ENCODE results near the gene ZSCAN2.
A peak's percentile ranks its signal among the peaks of the same experiment; 100 is the strongest.
"Not testable (repeated sequence)": the region's sequence is repeated elsewhere in the genome, so short reads cannot be mapped to it uniquely, and the experiment has no call there.

ZSCAN2 gene

DNA sequence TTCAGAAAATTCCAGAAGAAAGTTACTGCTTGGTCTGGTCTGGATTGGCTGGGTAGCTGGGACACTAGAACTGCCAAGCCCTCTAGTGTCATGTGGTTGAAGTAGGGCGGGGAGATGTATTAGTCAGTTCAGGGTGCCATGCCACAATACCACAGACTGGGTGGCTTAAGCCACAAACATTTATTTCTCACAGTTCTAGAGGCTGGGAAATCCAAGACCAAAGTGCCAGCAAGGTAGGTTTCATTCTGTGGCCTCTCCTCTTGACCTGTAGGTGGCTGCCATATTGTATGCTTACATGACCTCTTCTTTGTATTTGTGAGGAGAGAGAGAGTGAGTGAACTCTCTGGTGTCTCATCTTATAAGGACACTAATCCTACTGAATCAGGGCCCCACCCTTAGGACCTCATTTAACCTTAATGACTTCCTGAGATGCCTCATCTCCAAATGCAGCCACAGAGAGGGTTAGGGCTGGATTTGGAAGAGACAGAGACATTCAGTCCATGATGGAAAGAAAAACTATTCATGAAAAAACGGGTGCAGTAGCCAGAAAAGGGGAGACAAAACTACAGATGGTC, 18.1 kb upstream of the ZSCAN2 start:
- Histone ChIP-seq H3K9me3 (ENCODE audit: control insufficient read depth, low read depth, low read length) (no peaks in the 10 kb centered on the region), H3K4me1 (ENCODE audit: control insufficient read depth, low read depth, low read length) (peaks cover 6% of the 10 kb centered on the region), H3K36me3 (ENCODE audit: control insufficient read depth, low read depth, low read length) (no peaks in the 10 kb centered on the region), H3K27ac (ENCODE audit: low read length) (no peak overlapping the region), H3K9ac (ENCODE audit: low read length) (no peak overlapping the region), H3K27me3 (ENCODE audit: control insufficient read depth, insufficient read depth, low read length) (peaks cover 4% of the 10 kb centered on the region), H3K4me3 (ENCODE audit: low read length) (no peak overlapping the region)

DNA sequence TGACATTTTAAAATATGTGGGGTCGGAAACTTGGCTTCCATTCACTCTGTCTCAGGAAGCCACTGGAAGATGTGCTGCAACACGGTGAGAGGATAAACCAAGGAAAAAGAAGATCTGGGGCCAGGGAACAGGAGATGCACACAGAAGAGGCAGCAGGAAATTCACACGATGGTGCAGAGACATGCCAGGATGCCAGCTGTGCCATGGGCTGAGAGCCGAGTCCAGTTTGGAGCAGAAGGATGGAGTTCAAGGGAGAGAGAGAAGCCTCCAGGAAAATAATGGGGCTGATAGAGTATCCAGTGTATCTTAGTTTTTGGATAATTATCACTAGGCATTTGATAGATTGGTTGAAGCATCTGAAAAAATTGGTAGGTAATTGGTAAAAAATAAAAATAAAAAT, 16.9 kb upstream of the ZSCAN2 start:
- not testable (repeated sequence) for H3K4me3 ChIP-seq (ENCODE audit: low read length); H3K9ac ChIP-seq (ENCODE audit: low read length); H3K27ac ChIP-seq (ENCODE audit: low read length); H3K9me3 ChIP-seq (ENCODE audit: control insufficient read depth, low read depth, low read length); H3K36me3 ChIP-seq (ENCODE audit: control insufficient read depth, low read depth, low read length)
- H3K4me1 ChIP-seq (ENCODE audit: control insufficient read depth, low read depth, low read length) = peaks cover 10% of the 10 kb centered on the region
- peaks cover 12% of the 10 kb centered on the region for H3K27me3 ChIP-seq (ENCODE audit: control insufficient read depth, insufficient read depth, low read length)

GRCh38 chr15:84586696-84587095, 14.1 kb upstream of the ZSCAN2 start:
- no peaks in the 10 kb centered on the region for H3K9me3 ChIP-seq (ENCODE audit: control insufficient read depth, low read depth, low read length)
- H3K4me1 ChIP-seq (ENCODE audit: control insufficient read depth, low read depth, low read length) = peaks cover 10% of the 10 kb centered on the region
- H3K36me3 ChIP-seq (ENCODE audit: control insufficient read depth, low read depth, low read length) = no peaks in the 10 kb centered on the region
- H3K4me3 ChIP-seq (ENCODE audit: low read length) = no peak overlapping the region
- no peak overlapping the region for H3K9ac ChIP-seq (ENCODE audit: low read length)
- H3K27ac ChIP-seq (ENCODE audit: low read length) = no peak overlapping the region
- H3K27me3 ChIP-seq (ENCODE audit: control insufficient read depth, insufficient read depth, low read length) = peaks cover 12% of the 10 kb centered on the region

DNA sequence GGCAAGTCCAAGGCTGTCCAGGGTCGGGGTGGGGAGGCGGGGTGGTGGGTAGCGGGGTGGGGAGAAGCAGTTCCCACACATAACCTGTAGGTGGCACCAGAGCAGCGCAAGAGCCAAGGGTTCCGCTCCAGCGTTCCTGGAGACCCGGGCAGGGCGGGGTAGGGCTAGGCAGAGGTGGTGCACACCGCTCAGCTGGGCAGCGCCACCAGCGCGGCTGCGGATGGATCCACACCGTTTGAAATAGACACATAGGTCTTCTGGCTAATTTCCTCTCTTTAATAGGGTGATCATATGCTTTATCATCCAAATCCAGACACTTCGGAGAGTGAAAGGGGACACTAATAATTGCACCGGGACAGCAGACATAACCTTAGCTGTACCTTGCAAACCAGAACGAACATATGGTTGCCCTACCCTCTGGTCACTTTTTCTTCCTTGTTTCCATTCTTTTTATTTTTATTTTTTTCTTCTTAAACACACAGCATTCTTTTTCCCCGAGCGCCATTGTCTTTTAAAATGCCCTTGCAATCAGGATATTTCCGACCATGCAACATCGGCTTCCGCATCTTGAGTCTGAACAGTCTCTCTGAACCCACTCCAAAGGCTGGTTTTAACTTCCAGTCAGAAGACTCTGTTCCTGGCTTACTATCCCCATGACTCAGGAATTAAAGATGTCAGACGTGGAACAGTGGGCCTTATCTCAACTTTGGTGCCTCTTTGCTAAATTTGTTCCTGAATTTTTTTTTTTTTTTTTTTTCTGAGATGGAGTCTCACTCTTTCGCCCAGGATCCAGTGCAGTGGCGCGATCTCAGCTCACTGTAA, 12.5 kb upstream of the ZSCAN2 start:
- Histone ChIP-seq H3K36me3 (ENCODE audit: control insufficient read depth, low read depth, low read length) (no peaks in the 10 kb centered on the region), H3K4me1 (ENCODE audit: control insufficient read depth, low read depth, low read length) (peaks cover 10% of the 10 kb centered on the region), H3K27ac (ENCODE audit: low read length) (no peak overlapping the region), H3K9ac (ENCODE audit: low read length) (no peak overlapping the region), H3K4me3 (ENCODE audit: low read length) (peak overlapping the region; percentile 43), H3K27me3 (ENCODE audit: control insufficient read depth, insufficient read depth, low read length) (peaks cover 12% of the 10 kb centered on the region), H3K9me3 (ENCODE audit: control insufficient read depth, low read depth, low read length) (no peaks in the 10 kb centered on the region)

DNA sequence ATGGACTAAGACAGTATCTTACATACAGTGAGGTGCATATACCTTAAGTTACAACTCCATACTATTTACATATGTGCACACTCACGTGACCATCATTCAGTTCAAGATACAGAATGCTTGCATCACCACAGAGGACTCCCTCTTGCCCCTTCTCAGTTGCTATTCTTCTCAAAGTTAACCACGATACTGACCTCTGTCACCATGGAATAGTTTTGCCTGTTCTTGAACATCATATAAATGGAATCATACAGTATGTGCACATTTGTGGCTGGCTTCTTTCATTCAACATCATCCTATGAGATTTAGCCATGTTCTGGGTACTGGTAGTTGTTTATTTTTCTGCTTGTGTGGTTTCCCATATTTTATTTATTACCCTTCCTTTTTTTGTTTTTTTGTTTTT, 10.4 kb upstream of the ZSCAN2 start:
- H3K9ac ChIP-seq (ENCODE audit: low read length) = no peak overlapping the region
- H3K27ac ChIP-seq (ENCODE audit: low read length) = no peak overlapping the region
- no peak overlapping the region for H3K4me3 ChIP-seq (ENCODE audit: low read length)
- H3K4me1 ChIP-seq (ENCODE audit: control insufficient read depth, low read depth, low read length) = peaks cover 17% of the 10 kb centered on the region
- H3K9me3 ChIP-seq (ENCODE audit: control insufficient read depth, low read depth, low read length) = no peaks in the 10 kb centered on the region
- no peaks in the 10 kb centered on the region for H3K36me3 ChIP-seq (ENCODE audit: control insufficient read depth, low read depth, low read length)
- peaks cover 12% of the 10 kb centered on the region for H3K27me3 ChIP-seq (ENCODE audit: control insufficient read depth, insufficient read depth, low read length)

DNA sequence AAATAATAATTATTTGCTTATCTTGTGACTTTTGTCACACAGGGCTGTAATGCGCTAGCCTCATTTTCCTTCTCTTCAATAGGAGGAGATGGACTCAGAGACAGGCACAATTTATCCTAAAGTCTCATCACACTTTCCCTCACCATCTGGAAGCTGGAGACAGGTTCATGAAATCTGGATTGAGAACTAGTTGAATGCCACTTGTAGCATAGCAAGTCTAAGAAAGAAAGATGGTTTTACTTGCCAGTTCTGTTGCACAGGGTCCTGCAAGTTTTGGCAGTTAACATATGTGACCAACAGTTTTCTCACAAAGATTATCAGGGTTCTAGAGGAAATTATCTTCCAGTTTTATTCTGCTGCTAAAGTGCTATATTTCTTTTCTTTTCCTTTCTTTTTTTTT, 9.0 kb upstream of the ZSCAN2 start:
- H3K4me1 ChIP-seq (ENCODE audit: control insufficient read depth, low read depth, low read length) = peaks cover 14% of the 10 kb centered on the region
- H3K9ac ChIP-seq (ENCODE audit: low read length) = no peak overlapping the region
- no peak overlapping the region for H3K27ac ChIP-seq (ENCODE audit: low read length)
- H3K27me3 ChIP-seq (ENCODE audit: control insufficient read depth, insufficient read depth, low read length) = peaks cover 12% of the 10 kb centered on the region
- no peak overlapping the region for H3K4me3 ChIP-seq (ENCODE audit: low read length)
- no peaks in the 10 kb centered on the region for H3K36me3 ChIP-seq (ENCODE audit: control insufficient read depth, low read depth, low read length)
- H3K9me3 ChIP-seq (ENCODE audit: control insufficient read depth, low read depth, low read length) = no peaks in the 10 kb centered on the region

- Histone ChIP-seq H3K36me3 (ENCODE audit: control insufficient read depth, low read depth, low read length) (no peaks in the 10 kb centered on the region), H3K27ac (ENCODE audit: low read length) (no peak overlapping the region), H3K9ac (ENCODE audit: low read length) (no peak overlapping the region), H3K9me3 (ENCODE audit: control insufficient read depth, low read depth, low read length) (no peaks in the 10 kb centered on the region), H3K4me3 (ENCODE audit: low read length) (no peak overlapping the region), H3K4me1 (ENCODE audit: control insufficient read depth, low read depth, low read length) (peaks cover 7% of the 10 kb centered on the region), H3K27me3 (ENCODE audit: control insufficient read depth, insufficient read depth, low read length) (no peaks in the 10 kb centered on the region)
Observed at GRCh38 chr15:84594617-84595290, 6.1 kb upstream of the ZSCAN2 start.

DNA sequence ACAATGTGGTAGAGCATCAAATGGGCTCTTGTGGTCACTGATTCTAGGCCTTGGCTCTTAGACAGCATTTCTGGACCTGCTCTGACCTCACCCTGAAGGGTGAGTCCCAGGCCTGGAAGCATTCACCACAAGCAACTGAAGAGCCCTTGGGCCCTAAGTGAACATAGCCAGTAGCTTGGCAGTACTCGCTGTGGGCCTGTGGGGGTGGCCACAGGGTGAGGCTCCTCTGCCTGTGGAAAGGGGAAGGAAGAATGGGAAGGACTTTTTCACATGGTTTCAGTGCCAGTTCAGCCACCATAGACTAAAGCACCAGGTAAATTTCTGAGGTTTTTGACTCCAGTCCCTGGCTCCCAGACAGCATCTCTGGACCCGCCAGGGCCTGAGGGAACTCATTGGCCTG, 5.1 kb upstream of the ZSCAN2 start:
- Histone ChIP-seq H3K36me3 (ENCODE audit: control insufficient read depth, low read depth, low read length) (no peaks in the 10 kb centered on the region), H3K9me3 (ENCODE audit: control insufficient read depth, low read depth, low read length) (no peaks in the 10 kb centered on the region), H3K4me3 (ENCODE audit: low read length) (no peak overlapping the region), H3K27me3 (ENCODE audit: control insufficient read depth, insufficient read depth, low read length) (no peaks in the 10 kb centered on the region), H3K4me1 (ENCODE audit: control insufficient read depth, low read depth, low read length) (peaks cover 10% of the 10 kb centered on the region), H3K27ac (ENCODE audit: low read length) (no peak overlapping the region), H3K9ac (ENCODE audit: low read length) (no peak overlapping the region)

- Histone ChIP-seq H3K27ac (ENCODE audit: low read length) (no peak overlapping the region), H3K36me3 (ENCODE audit: control insufficient read depth, low read depth, low read length) (no peaks in the 10 kb centered on the region), H3K4me3 (ENCODE audit: low read length) (no peak overlapping the region), H3K9me3 (ENCODE audit: control insufficient read depth, low read depth, low read length) (no peaks in the 10 kb centered on the region), H3K9ac (ENCODE audit: low read length) (no peak overlapping the region), H3K27me3 (ENCODE audit: control insufficient read depth, insufficient read depth, low read length) (no peaks in the 10 kb centered on the region), H3K4me1 (ENCODE audit: control insufficient read depth, low read depth, low read length) (peaks cover 10% of the 10 kb centered on the region)
Observed at GRCh38 chr15:84597296-84597695, 3.5 kb upstream of the ZSCAN2 start.

DNA sequence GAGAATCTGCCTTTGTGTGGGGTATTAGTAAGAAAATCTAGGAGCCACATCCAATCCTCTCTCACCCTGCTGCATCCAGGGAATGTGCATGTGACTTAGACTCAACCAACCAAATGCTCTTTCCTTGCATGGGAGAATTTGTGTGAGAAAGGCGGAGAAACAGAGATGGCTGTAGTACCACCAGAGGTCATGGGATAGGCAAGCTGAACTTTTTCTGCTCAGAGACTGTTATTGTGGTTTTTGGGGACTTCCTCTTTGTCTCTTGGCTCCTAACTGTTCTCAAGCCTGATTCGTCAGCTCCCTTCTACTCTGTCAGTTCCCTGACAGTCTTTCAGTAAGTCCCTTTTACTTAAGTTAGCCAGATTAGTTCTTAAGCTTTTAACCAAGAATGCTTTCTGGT, 2.6 kb upstream of the ZSCAN2 start:
- H3K4me1 ChIP-seq (ENCODE audit: control insufficient read depth, low read depth, low read length) = peaks cover 15% of the 10 kb centered on the region
- no peaks in the 10 kb centered on the region for H3K27me3 ChIP-seq (ENCODE audit: control insufficient read depth, insufficient read depth, low read length)
- no peaks in the 10 kb centered on the region for H3K9me3 ChIP-seq (ENCODE audit: control insufficient read depth, low read depth, low read length)
- H3K4me3 ChIP-seq (ENCODE audit: low read length) = no peak overlapping the region
- no peak overlapping the region for H3K9ac ChIP-seq (ENCODE audit: low read length)
- no peaks in the 10 kb centered on the region for H3K36me3 ChIP-seq (ENCODE audit: control insufficient read depth, low read depth, low read length)
- H3K27ac ChIP-seq (ENCODE audit: low read length) = no peak overlapping the region

GRCh38 chr15:84598993-84599392, 1.8 kb upstream of the ZSCAN2 start:
- Histone ChIP-seq H3K27ac (ENCODE audit: low read length) (no peak overlapping the region), H3K4me3 (ENCODE audit: low read length) (no peak overlapping the region), H3K9ac (ENCODE audit: low read length) (no peak overlapping the region), H3K27me3 (ENCODE audit: control insufficient read depth, insufficient read depth, low read length) (no peaks in the 10 kb centered on the region), H3K9me3 (ENCODE audit: control insufficient read depth, low read depth, low read length) (no peaks in the 10 kb centered on the region), H3K36me3 (ENCODE audit: control insufficient read depth, low read depth, low read length) (peaks cover 2% of the 10 kb centered on the region), H3K4me1 (ENCODE audit: control insufficient read depth, low read depth, low read length) (peaks cover 20% of the 10 kb centered on the region)
